CD14-positive monocyte (primary cell): ENCODE measurements around the gene PTPRN2. TPM values are rescaled to one million over a fixed set of nuclear protein-coding genes. Genes with fewer than 3 reads are reported as not detected.

Source experiments
- DNase-seq, 3 donors: peaks; one replicate each; pipeline ENCODE4 v3.0.0-alpha.2; 2011 to 2022
- H2AFZ ChIP-seq: 2 replicates; pipeline ENCODE4 v1.6.0; 2012; ENCODE audit warnings: mild to moderate bottlenecking, low read depth, low read length, inconsistent platforms; ENCODE audit not compliant: insufficient read depth, poor library complexity, severe bottlenecking
- H3K27ac ChIP-seq, 2 donors: 1 replicate in 1 of 2; 2 replicates in 1 of 2; pipeline ENCODE4 v1.5.1; 2012 to 2013; ENCODE audit warnings: low read length in 2 of 2, control low read depth in 1 of 2, inconsistent platforms in 1 of 2, low read depth in 1 of 2, mild to moderate bottlenecking in 1 of 2
- H3K27me3 ChIP-seq, 2 donors: one replicate each; pipeline versions ENCODE4 v1.6.0 to v1.6.1; 2011 to 2013; ENCODE audit warnings: low read length in 2 of 2; ENCODE audit not compliant: control insufficient read depth in 2 of 2, insufficient read depth in 2 of 2
- H3K36me3 ChIP-seq, 2 donors: replicated peaks in 1 of 2; 1 replicate in 1 of 2; 2 replicates in 1 of 2; pipeline versions ENCODE4 v1.5.1 to v1.6.1; 2012 to 2013; ENCODE audit warnings: low read length in 2 of 2, control low read depth in 1 of 2, inconsistent platforms in 1 of 2, mild to moderate bottlenecking in 1 of 2; ENCODE audit not compliant: insufficient read depth in 2 of 2, control insufficient read depth in 1 of 2
- H3K4me1 ChIP-seq, 2 donors: 1 replicate in 1 of 2; 2 replicates in 1 of 2; pipeline versions ENCODE4 v1.5.1 to v1.6.1; 2012 to 2013; ENCODE audit warnings: low read length in 2 of 2, control low read depth in 1 of 2, inconsistent platforms in 1 of 2, mild to moderate bottlenecking in 1 of 2, moderate library complexity in 1 of 2; ENCODE audit not compliant: insufficient read depth in 2 of 2, control insufficient read depth in 1 of 2
- H3K4me2 ChIP-seq: replicated peaks from 2 replicates; pipeline ENCODE3; 2012; ENCODE audit warnings: low read length, moderate library complexity, mild to moderate bottlenecking; ENCODE audit not compliant: poor library complexity, severe bottlenecking; ENCODE audit errors: extremely low read depth
- H3K4me3 ChIP-seq, 3 experiments: fragments of 200-600 bp in 1 of 3; sonication (generic) in 1 of 3; replicated peaks in 1 of 3; 1 replicate in 2 of 3; 2 replicates in 1 of 3; pipeline ENCODE4 v1.5.1; 2011 to 2013; ENCODE audit warnings: low read length in 3 of 3, mild to moderate bottlenecking in 3 of 3, control low read depth in 2 of 3, low read depth in 2 of 3, inconsistent platforms in 1 of 3, moderate library complexity in 1 of 3
- H3K79me2 ChIP-seq: 2 replicates; pipeline ENCODE4 v1.6.0; 2012; ENCODE audit warnings: mild to moderate bottlenecking, control low read depth, inconsistent platforms, low read length, moderate library complexity; ENCODE audit not compliant: insufficient read depth
- H3K9ac ChIP-seq: 2 replicates; pipeline ENCODE4 v1.6.0; 2017; ENCODE audit warnings: low read length, mild to moderate bottlenecking; ENCODE audit not compliant: insufficient read depth, poor library complexity, severe bottlenecking
- H3K9me3 ChIP-seq, 2 donors: replicated peaks in 1 of 2; 1 replicate in 1 of 2; 2 replicates in 1 of 2; pipeline versions ENCODE4 v1.5.1 to v1.6.1; 2012 to 2013; ENCODE audit warnings: low read length in 2 of 2, control low read depth in 1 of 2; ENCODE audit not compliant: control insufficient read depth in 1 of 2, insufficient read depth in 1 of 2
- H4K20me1 ChIP-seq: 2 replicates; pipeline ENCODE4 v1.6.0; 2012; ENCODE audit warnings: mild to moderate bottlenecking, low read length, control low read depth, moderate library complexity; ENCODE audit not compliant: insufficient read depth
- H3K27ac Mint-ChIP-seq, 7 donors: one replicate each; pipeline ENCODE4 v1.8.0; 2020; ENCODE audit warnings: mild to moderate bottlenecking in 7 of 7, mixed read lengths in 7 of 7, moderate library complexity in 6 of 7, inconsistent platforms in 2 of 7
- H3K27me3 Mint-ChIP-seq, 3 donors: one replicate each; pipeline ENCODE4 v1.8.0; 2021 to 2022; ENCODE audit warnings: low read depth in 3 of 3, mild to moderate bottlenecking in 3 of 3, mixed read lengths in 3 of 3, moderate library complexity in 3 of 3, inconsistent platforms in 1 of 3
- H3K36me3 Mint-ChIP-seq, 2 donors: one replicate each; pipeline ENCODE4 v1.8.0; 2020; ENCODE audit warnings: mixed read lengths in 2 of 2, inconsistent platforms in 1 of 2, mild to moderate bottlenecking in 1 of 2
- H3K4me1 Mint-ChIP-seq: one replicate; pipeline ENCODE4 v1.8.0; 2020; ENCODE audit warnings: mild to moderate bottlenecking, mixed read lengths
- H3K4me3 Mint-ChIP-seq, 2 donors: one replicate each; pipeline ENCODE4 v1.8.0; 2020; ENCODE audit warnings: mild to moderate bottlenecking in 2 of 2, mixed read lengths in 2 of 2, moderate library complexity in 1 of 2
- H3K9me3 Mint-ChIP-seq, 7 donors: one replicate each; pipeline ENCODE4 v1.8.0; 2020 to 2022; ENCODE audit warnings: mixed read lengths in 7 of 7, mild to moderate bottlenecking in 6 of 7, moderate library complexity in 6 of 7, inconsistent platforms in 2 of 7
- CTCF ChIP-seq: fragments of 200-600 bp; IDR thresholded peaks from one replicate; pipeline ENCODE4 v1.8.0; 2022; ENCODE audit warnings: antibody characterized with exemption, mild to moderate bottlenecking
- WGBS: methylation state at CpG from one replicate; pipeline ENCODE4 v1.1.5; 2013; ENCODE audit warnings: missing lambda C conversion rate; ENCODE audit not compliant: insufficient coverage; 5-methylcytosine and 5-hydroxymethylcytosine counted together
- intact Hi-C, 2 donors: fragments of 100-400 bp; cut with micrococcal nuclease; formaldehyde crosslinking; loops; one replicate each; pipeline versions ENCODE4 v1.15.0 to v1.15.1; 2023
- polyA plus RNA-seq, 3 donors: library from polyadenylated mRNA; depleted of rRNA in 1 of 3; unstranded in 2 of 3; stranded (reverse) in 1 of 3; fragments of 300-500 nt in 2 of 3; fragments of >200 nt in 1 of 3; fragmentation: Illumina TruSeq in 2 of 3; gene quantifications; 1 replicate in 2 of 3; 2 replicates in 1 of 3; pipeline ENCODE4 v1.2.3, GENCODE V29; 2012 to 2021

PTPRN2 gene
- polyA plus RNA-seq, 3 donors, result 0.25 to 1.4 (median 0.97) TPM

- H2AFZ ChIP-seq, result no peak overlapping the region
- intact Hi-C loops, result no loop called here
- H3K4me1 ChIP-seq, result no peaks in the 10 kb centered on the region
- H3K79me2 ChIP-seq, result no peaks in the 10 kb centered on the region
- no peak for TF ChIP-seq CTCF
- 98% methylated on average over 8 of the region's 8 CpGs for WGBS
- Mint-ChIP-seq H3K27ac (no peak overlapping the region), H3K4me1 (no peaks in the 10 kb centered on the region), H3K27me3 (peaks cover 2 to 10% (median 2%) of the 10 kb centered on the region in 3 donors), H3K4me3 (no peak overlapping the region), H3K9me3 (peaks cover 4 to 10% (median 7%) of the 10 kb centered on the region in 7 donors), H3K36me3 (no peaks in the 10 kb centered on the region)
- H3K9me3 ChIP-seq, result peaks cover 0 to 13% of the 10 kb centered on the region in 2 donors
- no peaks in the 10 kb centered on the region for H3K36me3 ChIP-seq
- H4K20me1 ChIP-seq, result no peaks in the 10 kb centered on the region
- H3K9ac ChIP-seq, result no peak overlapping the region
- no peak for DNase-seq
- H3K27me3 ChIP-seq, result no peaks in the 10 kb centered on the region
- no peak overlapping the region for H3K4me3 ChIP-seq
- no peak overlapping the region for H3K4me2 ChIP-seq
- H3K27ac ChIP-seq, result no peak overlapping the region
Measured at GRCh38 chr7:157909370-157909769, 678.3 kb downstream of the PTPRN2 start.

- Histone ChIP-seq H3K4me1 (no peaks in the 10 kb centered on the region), H3K4me3 (no peak overlapping the region), H3K36me3 (no peaks in the 10 kb centered on the region), H3K4me2 (no peak overlapping the region), H3K27ac (no peak overlapping the region), H3K79me2 (no peaks in the 10 kb centered on the region), H2AFZ (no peak overlapping the region), H3K9ac (no peak overlapping the region), H3K27me3 (no peaks in the 10 kb centered on the region), H3K9me3 (peaks cover 0 to 13% of the 10 kb centered on the region in 2 donors), H4K20me1 (no peaks in the 10 kb centered on the region)
- H3K4me1 Mint-ChIP-seq, result no peaks in the 10 kb centered on the region
- 94% methylated on average over 31 of the region's 31 CpGs for WGBS
- H3K27ac Mint-ChIP-seq, result no peak overlapping the region
- no peak for TF ChIP-seq CTCF
- no peak overlapping the region for H3K4me3 Mint-ChIP-seq
- peaks cover 4 to 12% (median 7%) of the 10 kb centered on the region in 7 donors for H3K9me3 Mint-ChIP-seq
- peaks cover 2 to 10% (median 3%) of the 10 kb centered on the region in 3 donors for H3K27me3 Mint-ChIP-seq
- H3K36me3 Mint-ChIP-seq, result no peaks in the 10 kb centered on the region
- intact Hi-C loops, result no loop called here
- DNase-seq, result no peak
Measured at GRCh38 chr7:157908006-157908782, 679.4 kb downstream of the PTPRN2 start.
